ENCODE data around the gene MRTFB. TPM values are rescaled to one million over a fixed set of nuclear protein-coding genes. Genes with fewer than 3 reads are reported as not detected.

The MRTFB gene
- total and polyA plus RNA-seq, 2 of the 13 experiments (the other 11 are each of a cell fraction or from before 2014, with no cell fraction given), result 11.4 to 14.0 TPM

DNA sequence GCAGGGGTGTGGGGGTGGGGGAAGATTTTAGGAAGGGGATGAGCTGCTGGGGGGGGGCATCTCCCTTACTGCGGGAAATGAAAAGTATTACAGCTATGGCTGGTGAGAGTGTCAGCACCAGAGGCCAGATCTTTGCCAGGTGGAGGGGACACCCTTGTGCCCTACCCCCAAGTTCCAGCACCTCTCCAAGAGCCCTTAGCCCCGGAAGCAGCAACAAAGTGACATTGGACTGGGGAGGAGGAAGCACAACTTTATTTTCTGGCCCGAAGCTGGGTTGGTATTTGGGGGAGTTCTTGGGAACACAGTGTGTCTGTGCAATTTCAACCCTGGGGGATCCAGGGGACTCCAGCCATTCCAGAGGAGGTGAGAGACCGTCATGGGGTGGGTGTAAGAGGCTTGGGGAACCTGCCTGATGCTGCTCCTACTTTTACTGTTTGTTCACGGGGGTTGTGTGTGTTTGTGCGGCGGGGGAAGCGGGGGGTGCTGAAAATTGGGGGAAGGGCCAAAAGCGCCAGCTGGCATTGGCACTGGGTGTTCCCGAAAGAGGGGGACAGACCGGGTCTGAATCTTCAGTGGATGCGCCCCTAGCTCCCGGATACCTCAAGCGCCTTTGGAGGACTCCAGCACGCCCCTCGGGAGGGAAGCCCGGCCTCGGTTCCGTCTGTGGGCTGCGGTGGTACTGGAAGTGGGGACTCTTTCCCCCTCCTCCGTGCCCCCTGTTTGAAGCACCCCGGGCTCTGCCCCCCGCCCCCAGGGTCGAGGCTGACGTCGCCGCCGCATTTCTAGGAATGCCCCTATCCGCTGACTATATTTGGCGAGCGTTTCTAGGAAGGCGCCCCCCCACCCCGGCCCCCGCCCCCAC, 230.3 kb downstream of the MRTFB start (continued):
- TF ChIP-seq ZHX1 (CRISPR knock-in tag; IDR thresholded peaks at IDR 0.05; ENCODE audit: low read depth) (0 out of 2 replicates have a peak, but pooled peaks have one; percentile 44), HOXA7 (CRISPR knock-in tag; IDR thresholded peaks at IDR 0.05) (no peak), AKAP8 (CRISPR knock-in tag; IDR thresholded peaks at IDR 0.05) (peak; percentile 18; the same call in 1 of the 2 replicates), HNRNPK (IDR thresholded peaks at IDR 0.05; ENCODE audit: low read depth, low read length, poor library complexity, severe bottlenecking) (peak; percentile 33), NR2F1 (CRISPR knock-in tag; IDR thresholded peaks at IDR 0.05) (peak in 1 of 2 experiments; percentile 25; a peak in 1 of 4 replicates), ZNF607 (CRISPR knock-in tag; IDR thresholded peaks at IDR 0.05; ENCODE audit: borderline replicate concordance) (0 out of 2 replicates have a peak, but pooled peaks have one; percentile 24), ERF (CRISPR knock-in tag; IDR thresholded peaks at IDR 0.05) (peak; percentile 33), RBM39 (IDR thresholded peaks at IDR 0.05; ENCODE audit: low read depth, low read length, poor library complexity, severe bottlenecking) (peak; percentile 20), LCORL (IDR thresholded peaks at IDR 0.05) (no peak), LCORL (CRISPR knock-in tag; IDR thresholded peaks at IDR 0.05) (0 out of 2 replicates have a peak, but pooled peaks have one; percentile 10), POLR2G (IDR thresholded peaks at IDR 0.05; ENCODE audit: low read depth, low read length) (0 out of 2 replicates have a peak, but pooled peaks have one; percentile 33), ZNF567 (CRISPR knock-in tag; IDR thresholded peaks at IDR 0.05; ENCODE audit: borderline replicate concordance) (no peak), AGO1 (IDR thresholded peaks at IDR 0.05; ENCODE audit: low read depth, low read length, poor library complexity, severe bottlenecking) (no peak), GABPB1 (CRISPR knock-in tag; IDR thresholded peaks at IDR 0.05) (0 out of 2 replicates have a peak, but pooled peaks have one; percentile 13), IRX3 (CRISPR knock-in tag; IDR thresholded peaks at IDR 0.05; ENCODE audit: borderline replicate concordance, low read depth) (peak; percentile 74; the same call in 1 of the 2 replicates), TBL1XR1 (IDR thresholded peaks at IDR 0.05; ENCODE audit: borderline replicate concordance, low read length, partially characterized antibody) (no peak), NRL (CRISPR knock-in tag; IDR thresholded peaks at IDR 0.05; ENCODE audit: borderline replicate concordance) (peak; percentile 54; the same call in 1 of the 2 replicates), HMGXB4 (CRISPR knock-in tag; IDR thresholded peaks at IDR 0.05; ENCODE audit: borderline replicate concordance in 1 of 2, low read depth in 1 of 2) (peak in 1 of 2 experiments; percentile 27; a peak in 2 of 4 replicates), SAP130 (CRISPR knock-in tag; IDR thresholded peaks at IDR 0.05; ENCODE audit: low read depth) (peak; percentile 14; the same call in 1 of the 2 replicates), JUND (CRISPR knock-in tag; IDR thresholded peaks at IDR 0.05) (0 out of 2 replicates have a peak, but pooled peaks have one; percentile 5), ZNF768 (CRISPR knock-in tag; IDR thresholded peaks at IDR 0.05) (peak; percentile 18; the same call in 1 of the 2 replicates)
- TF ChIP-seq, protein P1, sequence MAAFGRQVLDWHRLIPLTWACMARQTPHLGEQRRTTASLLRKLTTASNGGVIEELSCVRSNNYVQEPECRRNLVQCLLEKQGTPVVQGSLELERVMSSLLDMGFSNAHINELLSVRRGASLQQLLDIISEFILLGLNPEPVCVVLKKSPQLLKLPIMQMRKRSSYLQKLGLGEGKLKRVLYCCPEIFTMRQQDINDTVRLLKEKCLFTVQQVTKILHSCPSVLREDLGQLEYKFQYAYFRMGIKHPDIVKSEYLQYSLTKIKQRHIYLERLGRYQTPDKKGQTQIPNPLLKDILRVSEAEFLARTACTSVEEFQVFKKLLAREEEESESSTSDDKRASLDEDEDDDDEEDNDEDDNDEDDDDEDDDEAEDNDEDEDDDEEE (CRISPR knock-in tag; IDR thresholded peaks at IDR 0.05), result peak; percentile 81; the same call in 1 of the 2 replicates

All from HepG2 (cell line).